Right ventricle myocardium superior (tissue), 1 donor: ENCODE measurements around the gene GDF9. TPM values are rescaled to one million over a fixed set of nuclear protein-coding genes. Genes with fewer than 3 reads are reported as not detected.
A peak's percentile ranks its signal among the peaks of the same experiment; 100 is the strongest.

ENCODE experiments used
- ATAC-seq: fragments of 200-7000 bp; cut with Tn5 transposase; one replicate; pipeline ENCODE4 v1.9.1; 2020; ENCODE audit warnings: mild to moderate bottlenecking; ENCODE audit not compliant: poor library complexity
- DNase-seq: peaks from one replicate; pipeline ENCODE4 v3.0.0-alpha.2; 2020
- intact Hi-C: fragments of 100-400 bp; cut with DNase I; formaldehyde crosslinking; loops from one replicate; pipeline ENCODE4 v1.11.2; 2022
- long read RNA-seq: library from polyadenylated mRNA; unstranded; transcript quantifications from one replicate; pipeline ENCODE4 v2.0.0, GENCODE V29; 2021
- total RNA-seq: library from RNA; stranded (reverse); fragmentation: NEBNext Ultra II Directional; extraction: Animal tissue kit (Norgen Biotek cat#: 25700); gene quantifications from one replicate; pipeline ENCODE4 v1.2.1, GENCODE V29; 2021
- donor health status: DM: no; HTN: yes; CAD: no; lungs with severe emphysema.

The GDF9 gene, protein sequence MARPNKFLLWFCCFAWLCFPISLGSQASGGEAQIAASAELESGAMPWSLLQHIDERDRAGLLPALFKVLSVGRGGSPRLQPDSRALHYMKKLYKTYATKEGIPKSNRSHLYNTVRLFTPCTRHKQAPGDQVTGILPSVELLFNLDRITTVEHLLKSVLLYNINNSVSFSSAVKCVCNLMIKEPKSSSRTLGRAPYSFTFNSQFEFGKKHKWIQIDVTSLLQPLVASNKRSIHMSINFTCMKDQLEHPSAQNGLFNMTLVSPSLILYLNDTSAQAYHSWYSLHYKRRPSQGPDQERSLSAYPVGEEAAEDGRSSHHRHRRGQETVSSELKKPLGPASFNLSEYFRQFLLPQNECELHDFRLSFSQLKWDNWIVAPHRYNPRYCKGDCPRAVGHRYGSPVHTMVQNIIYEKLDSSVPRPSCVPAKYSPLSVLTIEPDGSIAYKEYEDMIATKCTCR
- 0.16 TPM for total RNA-seq
- long read RNA-seq: 0 reads

DNA sequence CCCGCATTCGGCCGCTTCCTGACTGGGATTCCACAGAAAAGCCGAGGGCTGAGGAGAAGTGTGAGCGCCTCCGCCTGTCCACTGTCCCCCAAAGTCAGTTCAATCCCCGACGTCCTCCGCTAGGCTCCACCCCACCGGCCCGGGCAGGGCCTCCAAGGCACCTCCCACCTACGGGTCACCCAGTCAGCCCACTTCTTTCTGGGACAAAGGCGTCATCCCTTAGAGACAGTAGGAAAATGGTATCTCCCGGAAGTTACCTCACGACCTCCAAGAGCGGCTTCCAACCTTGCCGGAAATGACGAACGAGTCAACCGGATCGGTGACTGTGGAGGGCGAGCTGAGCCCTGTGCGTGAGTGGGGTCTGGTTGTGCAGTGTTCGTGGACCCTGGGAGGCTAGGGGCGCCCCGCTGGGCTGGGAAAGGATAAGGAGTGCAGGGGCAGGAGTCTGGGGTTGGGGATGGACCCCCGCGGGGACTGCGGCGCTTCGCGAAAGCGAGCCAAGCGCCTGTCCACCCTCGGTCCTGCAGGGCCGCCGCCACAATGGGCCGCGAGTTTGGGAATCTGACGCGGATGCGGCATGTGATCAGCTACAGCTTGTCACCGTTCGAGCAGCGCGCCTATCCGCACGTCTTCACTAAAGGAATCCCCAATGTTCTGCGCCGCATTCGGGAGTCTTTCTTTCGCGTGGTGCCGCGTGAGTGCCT is at the start of gene GDF9, which contains the start of gene UQCRQ:
GDF9 (minus strand) TSS at position 128 of the 704 bp plus-strand sequence. CDS start 1,936 bp downstream, outside the sequence.
UQCRQ (plus strand) TSS at position 301 of the 704 bp plus-strand sequence; CDS start at position 541, 240 bp downstream.
- intact Hi-C loops: no loop called here
- ATAC-seq: peak; percentile 99
- DNase-seq: peak; percentile 95

DNA sequence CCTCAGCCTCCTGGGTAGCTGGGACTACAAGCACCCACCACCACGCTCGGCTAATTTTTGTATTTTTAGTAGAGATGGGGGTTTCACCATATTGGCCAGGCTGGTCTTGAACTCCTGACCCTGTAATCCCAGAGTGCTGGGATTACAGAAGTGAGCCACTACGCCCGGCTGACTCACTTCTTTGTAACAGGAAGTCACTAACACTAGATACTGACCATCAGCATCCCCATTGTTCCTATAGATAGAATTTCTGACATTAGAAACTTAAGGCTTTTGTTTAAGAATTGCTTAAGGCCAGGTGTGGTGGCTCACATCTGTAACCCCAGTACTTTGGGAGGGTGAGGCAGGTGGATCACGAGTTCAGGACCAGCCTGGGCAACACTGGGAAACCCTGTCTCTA is 49.4 kb upstream of the GDF9 start:
- DNase-seq (no peak), ATAC-seq (no peak)
- intact Hi-C loops: no loop called here

DNA sequence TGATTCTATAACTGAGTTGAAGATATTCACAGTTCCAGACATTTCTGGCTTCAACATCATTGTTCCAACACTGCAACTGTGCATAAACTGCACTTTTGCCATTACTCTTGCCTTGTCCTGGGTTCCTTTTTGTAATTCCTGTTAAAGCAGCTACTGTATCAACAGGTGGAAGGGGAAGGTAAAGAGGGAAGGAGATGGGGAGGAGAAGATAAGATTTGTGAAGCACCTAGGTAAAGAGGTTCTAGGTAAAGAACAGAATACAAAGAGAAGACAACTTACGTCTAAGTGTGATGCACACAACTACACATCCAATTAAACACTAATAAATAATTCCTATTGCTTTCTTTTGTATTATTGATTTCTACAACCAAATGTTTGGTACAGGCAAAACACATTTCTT is 43.4 kb upstream of the GDF9 start:
- intact Hi-C loops: no loop called here
- DNase-seq (no peak), ATAC-seq (no peak)

DNA sequence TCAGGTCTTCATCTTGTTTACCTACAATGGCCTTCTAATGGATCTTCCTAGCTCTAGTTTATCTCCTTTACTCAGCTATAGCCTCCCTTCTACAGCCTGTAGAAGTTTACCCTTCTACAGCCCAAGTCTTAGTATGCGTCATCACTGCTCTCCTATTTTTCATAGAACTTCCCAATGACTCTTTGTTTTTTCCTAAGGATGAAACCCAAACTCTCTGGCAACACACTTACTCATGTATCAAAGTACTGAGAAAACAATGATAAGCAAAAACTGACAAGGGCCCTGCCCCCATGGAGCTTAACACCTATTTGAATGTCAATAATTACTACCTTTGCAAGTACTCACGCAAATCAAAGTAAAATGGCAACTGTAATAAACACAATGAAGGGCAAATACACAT is 40.9 kb upstream of the GDF9 start:
- DNase-seq (no peak), ATAC-seq (no peak)
- intact Hi-C loops: no loop called here

DNA sequence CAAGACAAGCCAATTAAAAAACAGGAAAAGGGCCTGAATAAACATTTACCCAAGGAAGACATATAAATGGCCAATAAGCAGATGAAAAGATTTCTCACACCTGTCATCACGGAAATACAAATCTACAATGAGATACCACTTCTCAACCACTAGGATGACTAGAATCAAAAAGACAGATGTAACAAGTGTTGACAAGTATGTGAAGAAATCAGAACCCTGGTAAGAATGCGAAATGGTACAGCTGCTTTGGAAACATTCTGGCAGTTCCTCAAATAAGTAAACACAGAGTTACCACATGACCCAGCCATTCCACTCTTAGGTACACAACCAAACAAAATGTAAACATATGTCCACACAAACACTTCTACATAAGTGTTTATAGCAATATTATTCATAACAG is 39.7 kb upstream of the GDF9 start:
- intact Hi-C loops: no loop called here
- DNase-seq: no peak
- ATAC-seq: peak; percentile 54

DNA sequence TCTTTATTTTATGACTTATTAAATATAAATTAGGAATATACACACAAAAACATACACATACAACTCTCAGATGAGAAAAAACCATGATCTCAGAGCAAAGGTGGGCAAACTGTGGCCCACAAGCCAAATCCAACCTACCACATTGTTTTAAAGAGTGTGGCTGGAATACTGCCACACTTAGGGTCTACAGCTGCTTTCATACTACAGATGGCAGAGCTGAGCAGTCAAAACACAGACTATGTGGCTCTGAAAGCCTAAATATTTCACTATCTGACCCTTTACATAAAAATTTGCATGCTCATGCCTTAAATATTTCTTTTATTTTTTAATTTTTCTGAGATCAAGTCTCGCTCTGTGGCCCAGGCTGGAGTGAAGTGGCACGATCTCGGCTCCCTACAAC is 35.5 kb upstream of the GDF9 start:
- intact Hi-C loops: no loop called here
- no peak for DNase-seq
- no peak for ATAC-seq

DNA sequence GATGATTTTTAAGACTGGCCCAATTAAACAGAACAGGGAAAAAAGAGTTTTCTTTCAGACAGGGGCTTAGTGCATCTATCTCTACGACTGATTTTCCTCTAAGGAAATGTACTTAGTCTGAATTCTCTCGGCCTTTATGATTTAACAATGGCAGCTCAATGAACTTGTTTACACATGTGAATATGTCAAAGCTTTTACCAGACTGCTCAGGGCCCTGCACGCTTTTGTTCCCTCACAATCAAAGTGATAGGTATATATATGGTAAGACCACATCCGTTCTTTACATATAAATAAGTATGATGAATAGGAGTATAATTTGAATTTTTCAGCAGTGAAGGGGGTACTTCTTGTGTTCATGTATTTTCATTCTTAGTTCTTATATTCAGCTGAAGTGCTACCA is 34.8 kb upstream of the GDF9 start:
- no peak for ATAC-seq
- intact Hi-C loops: no loop called here
- no peak for DNase-seq

DNA sequence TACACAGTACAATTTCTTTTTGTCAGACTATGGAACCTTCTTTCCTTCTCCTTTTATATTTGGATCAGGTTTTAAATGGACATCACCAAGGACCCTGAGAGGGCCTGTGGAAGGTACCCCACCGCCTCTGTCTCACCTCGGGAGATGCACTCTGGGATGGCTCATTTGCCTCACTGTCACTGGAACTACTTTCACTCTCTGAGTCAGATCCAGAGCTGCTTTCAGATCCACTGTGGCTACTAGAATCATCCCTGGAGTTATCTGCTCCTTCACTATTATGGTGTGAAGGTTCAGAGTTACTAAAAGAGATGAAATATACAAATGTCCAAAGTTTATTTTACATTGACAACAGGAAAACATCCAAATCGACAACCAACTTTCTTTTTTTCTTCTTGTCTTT is 31.8 kb upstream of the GDF9 start:
- intact Hi-C loops: no loop called here
- DNase-seq (no peak), ATAC-seq (no peak)

DNA sequence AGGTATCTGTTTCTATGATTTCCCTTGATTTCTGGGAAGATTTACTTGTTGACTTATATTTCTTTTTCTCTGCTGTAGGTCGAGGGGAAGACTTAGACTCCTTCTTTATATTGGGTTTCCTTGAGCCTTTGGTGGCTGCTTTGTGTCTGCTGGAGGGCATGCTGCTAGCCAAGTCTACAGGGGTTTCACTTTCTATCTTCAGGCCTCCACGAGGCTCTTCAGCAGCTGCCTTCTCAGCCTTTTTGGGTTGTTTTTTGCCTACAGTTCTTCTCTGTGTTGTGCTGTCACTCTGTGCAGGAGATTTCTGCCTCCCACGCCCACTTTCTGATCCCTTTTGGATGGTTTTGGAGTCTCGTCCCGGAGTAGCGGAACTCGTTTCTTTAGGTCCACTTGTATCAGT is 30.4 kb upstream of the GDF9 start:
- intact Hi-C loops: no loop called here
- DNase-seq: no peak
- ATAC-seq: no peak

DNA sequence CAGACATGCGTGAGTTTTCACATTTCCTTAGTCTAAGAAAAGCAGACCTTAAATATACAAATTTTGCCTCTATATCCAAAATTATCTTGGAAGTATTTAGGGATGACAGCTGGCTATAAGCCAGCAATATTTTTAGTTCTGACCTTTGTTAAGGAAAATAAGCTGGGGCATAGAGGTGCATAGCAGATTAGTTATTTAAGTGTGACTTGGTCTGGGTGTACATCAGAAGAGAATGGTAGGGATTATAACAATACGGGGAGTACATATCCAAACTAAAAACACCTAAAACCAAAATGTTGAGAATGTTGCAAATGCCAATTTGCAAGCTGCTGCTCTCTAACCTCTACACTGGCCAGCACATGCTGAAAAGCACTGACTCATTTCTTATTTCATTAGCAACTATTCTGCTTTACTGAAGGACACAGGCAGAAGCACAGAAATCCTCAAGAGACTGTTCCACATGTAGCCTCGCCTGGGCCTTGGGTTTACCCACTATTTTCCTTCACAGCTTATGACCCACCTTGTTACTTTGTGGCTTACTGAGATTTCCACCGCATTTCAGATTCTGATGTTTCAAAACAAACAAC is 29.5 kb upstream of the GDF9 start:
- DNase-seq (no peak), ATAC-seq (peak; percentile 51)
- intact Hi-C loops: no loop called here

DNA sequence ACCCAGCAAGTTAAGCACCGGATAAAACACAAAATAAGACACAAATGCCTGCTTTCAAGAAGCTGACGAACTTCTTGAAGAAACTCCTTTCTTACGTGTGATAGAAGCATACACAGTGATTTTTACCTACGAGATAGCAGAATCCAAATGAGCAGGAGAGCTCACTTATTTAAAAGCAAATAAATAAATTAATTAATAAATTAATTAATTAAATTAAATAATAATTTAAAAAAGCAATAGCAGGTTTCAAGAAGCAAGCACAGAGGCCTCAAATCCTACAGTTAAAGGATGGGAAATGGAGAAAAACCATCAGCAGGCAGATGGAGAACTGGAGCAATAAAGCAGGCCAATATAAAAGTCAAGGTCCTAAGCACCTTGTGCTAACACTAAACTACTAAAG is 24.5 kb upstream of the GDF9 start:
- ATAC-seq (no peak), DNase-seq (no peak)
- intact Hi-C loops: no loop called here

DNA sequence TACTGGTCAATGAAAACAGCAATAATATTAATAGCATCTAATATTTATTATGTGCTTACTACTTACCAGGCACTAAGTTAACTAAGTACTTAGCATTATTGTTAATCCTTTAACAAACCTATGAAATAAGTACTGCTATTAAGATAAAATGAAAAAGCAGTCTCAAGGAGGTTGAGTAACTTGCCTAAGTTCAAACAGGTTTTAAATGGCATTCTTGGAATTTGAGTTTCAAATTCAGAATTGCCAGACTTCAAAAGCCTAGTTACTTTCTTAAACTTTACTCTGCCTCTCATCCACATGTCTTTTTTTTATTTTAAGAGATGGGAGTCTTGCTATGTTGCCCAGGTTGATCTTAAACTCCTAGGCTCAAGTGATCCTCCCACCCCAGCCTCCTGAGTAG is 23.2 kb upstream of the GDF9 start:
- DNase-seq: no peak
- no peak for ATAC-seq
- intact Hi-C loops: no loop called here

DNA sequence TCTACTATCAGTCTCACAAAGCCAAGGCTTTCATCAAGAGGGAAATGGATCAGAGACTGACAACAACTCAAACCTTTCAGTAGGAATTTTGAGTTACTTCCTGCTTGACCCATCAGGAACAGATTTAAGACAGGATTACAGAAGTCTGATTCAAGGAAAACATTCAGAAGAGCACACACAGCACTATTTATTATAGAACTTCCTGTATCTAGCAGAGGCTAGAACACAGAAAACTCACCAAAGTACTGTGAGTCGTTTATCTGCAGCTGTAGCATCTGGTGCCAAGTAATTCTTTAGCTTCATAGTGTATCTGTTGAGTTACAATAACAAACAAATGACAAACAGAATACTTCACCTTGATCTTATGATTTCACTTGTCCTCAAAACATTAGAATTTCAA is 21.0 kb upstream of the GDF9 start:
- intact Hi-C loops: no loop called here
- ATAC-seq (no peak), DNase-seq (no peak)

DNA sequence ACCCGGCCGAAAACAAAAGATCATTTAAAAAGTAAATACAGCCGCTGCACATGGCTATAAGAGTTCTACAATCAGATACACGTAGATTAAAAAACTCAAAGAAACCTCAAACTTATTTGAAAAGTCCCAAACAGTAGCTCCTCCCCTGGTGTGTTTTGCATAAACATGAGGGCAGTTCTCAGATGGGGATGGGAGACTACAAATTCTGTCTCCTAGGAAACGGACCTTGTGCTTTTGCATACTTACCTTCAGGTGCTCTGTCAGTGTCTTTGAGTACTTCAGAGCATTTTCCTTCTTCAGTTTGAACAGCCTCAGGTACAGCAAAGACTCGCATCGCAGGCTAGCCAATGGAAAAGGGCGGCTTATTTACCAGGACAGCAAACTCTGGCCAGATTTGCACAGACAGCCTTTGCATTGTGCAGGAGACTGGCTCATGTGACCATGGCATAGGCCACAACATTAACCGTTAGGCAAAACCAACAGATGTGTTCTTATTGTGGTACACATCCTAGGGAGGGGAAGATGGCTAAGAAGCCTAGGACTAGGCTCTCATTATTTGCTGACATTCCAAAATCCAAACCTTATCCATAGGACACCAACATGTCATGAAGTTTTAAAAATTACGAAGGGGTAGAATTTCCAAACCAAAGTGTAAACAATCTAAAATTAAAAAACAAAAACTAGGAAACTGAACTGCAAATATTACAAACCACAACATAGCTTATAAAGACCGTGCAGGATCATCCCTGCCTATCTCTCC is 20.0 kb upstream of the GDF9 start:
- intact Hi-C loops: no loop called here
- no peak for DNase-seq
- ATAC-seq: no peak

DNA sequence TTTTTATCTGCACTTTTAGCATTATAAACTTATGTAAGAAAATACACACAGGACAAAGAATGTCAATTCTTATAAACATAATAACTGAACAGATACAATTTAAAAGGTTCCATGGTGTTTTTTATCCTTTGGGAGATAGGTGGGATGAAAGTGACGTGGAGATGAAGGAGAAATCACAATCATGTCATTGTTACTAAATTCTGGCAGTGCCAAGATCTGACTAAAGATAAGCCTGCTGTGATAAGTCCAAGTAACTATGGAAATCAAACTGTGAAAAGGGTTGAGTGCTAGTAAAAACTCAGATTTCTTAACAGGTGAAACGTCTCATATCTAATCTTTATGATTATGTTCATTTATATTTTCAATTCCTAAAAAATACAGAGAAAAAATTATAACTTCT is 18.3 kb upstream of the GDF9 start:
- DNase-seq: no peak
- intact Hi-C loops: loop anchor here (5.0 kb wide), 1 partner anchor 52 kb away; the partner anchor contains the start of gene SHROOM1
- ATAC-seq: no peak

DNA sequence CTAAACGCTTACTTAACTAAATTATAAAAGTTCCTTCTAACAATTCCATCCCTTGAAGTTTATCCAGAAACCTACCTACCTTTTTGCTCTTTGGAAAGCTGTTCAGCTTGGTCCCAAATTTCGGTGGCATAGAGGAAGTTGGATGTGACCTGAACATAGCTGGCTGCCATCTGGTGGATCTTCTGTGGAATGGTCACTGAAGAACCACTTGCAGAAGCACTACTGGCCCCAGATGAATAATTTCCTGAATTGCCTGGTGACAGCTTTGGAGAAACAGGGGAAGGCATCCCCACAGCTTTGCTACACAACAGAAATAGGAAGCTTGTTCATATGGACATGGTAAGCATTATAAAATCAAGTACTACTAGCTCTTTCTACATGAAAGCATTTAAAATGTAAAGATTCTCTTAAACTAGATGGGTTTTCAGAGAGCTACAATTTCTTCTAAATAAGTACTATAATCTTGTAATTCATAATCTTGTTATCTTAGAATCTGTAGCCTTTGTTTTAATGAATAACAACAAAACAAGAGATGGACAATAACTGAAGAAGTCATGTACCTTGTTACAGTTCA is 17.1 kb upstream of the GDF9 start:
- DNase-seq (no peak), ATAC-seq (peak; percentile 88)
- intact Hi-C loops: loop anchor here (5.0 kb wide), 1 partner anchor 51 kb away; the partner anchor contains the start of gene SHROOM1

DNA sequence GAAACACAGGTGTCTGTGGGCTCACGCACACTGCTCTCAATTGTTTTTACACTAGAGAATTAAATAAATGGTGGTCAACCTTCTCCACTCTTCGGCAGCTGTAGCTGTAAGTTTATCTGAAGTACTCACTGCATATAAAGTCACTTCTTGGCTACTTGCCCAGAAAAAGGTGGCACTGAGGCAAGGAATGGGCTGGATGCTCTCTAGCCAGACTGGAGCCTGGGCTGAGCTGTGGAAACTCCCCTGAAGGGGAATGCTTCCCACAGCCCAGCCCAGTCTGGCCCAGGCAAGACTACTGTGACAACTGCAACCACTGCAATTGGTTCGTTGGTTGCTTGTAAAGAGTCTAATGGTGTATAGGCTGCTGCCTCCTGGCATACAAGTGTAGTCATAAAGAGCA is 11.7 kb upstream of the GDF9 start:
- intact Hi-C loops: no loop called here
- ATAC-seq (peak; percentile 81), DNase-seq (no peak)

DNA sequence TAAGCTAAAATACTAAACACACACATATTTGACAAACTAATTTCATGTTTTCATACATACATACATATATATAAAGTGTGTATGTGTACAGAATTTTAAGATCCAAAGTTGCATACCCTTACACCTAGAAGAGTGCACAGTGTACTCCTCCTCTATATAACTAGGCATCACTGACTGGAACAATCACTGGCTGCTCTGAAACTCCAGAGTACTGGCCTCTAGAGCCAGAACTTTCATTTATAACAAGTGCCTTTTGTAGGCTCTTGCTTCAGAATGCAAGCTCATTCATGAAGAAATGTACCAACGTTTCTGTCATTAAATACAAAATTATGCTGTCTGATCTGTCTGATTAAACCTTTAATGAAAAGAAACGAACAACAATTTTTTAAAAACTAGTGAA is 11.2 kb upstream of the GDF9 start:
- DNase-seq (no peak), ATAC-seq (no peak)
- intact Hi-C loops: no loop called here
